K562 (cell line): ENCODE data around the gene EZH1.
A peak's percentile ranks its signal among the peaks of the same experiment; 100 is the strongest.

ENCODE experiments used
- BRCA1 ChIP-seq, 2 experiments: fragments of 450-650 bp in 1 of 2; sonication (generic) in 1 of 2; formaldehyde crosslinking in 1 of 2; IDR thresholded peaks; 2 replicates each; pipeline versions ENCODE4 v1.5.0 to v1.6.1; 2017 to 2020; ENCODE audit warnings: mild to moderate bottlenecking in 1 of 2, missing genetic modification reagents in 1 of 2
- CTCF ChIP-seq, 3 experiments: IDR thresholded peaks in 2 of 3; conservative IDR thresholded peaks in 1 of 3; 2 replicates each; pipeline ENCODE4 v1.5.1; 2011 to 2012; ENCODE audit warnings: low read length in 3 of 3, mild to moderate bottlenecking in 3 of 3, control low read depth in 2 of 3, improper control_type of control experiment in 1 of 3, inconsistent platforms in 1 of 3, low read depth in 1 of 3, mixed read lengths in 1 of 3, moderate library complexity in 1 of 3; ENCODE audit not compliant: insufficient read depth in 2 of 3
- EP300 ChIP-seq: IDR thresholded peaks from 2 replicates; pipeline ENCODE4 v1.6.1; 2012; ENCODE audit warnings: low read length, improper control_type of control experiment
- FOXK1 ChIP-seq: sonication (generic); formaldehyde crosslinking; IDR thresholded peaks from 2 replicates; pipeline ENCODE4 v1.8.0; 2022; ENCODE audit warnings: missing genetic modification reagents, mild to moderate bottlenecking, borderline replicate concordance
- GABPB2 ChIP-seq: fragments of 250-450 bp; sonication (Bioruptor Pico); conservative IDR thresholded peaks from 2 replicates; pipeline ENCODE4 v1.5.1; 2021; ENCODE audit warnings: mild to moderate bottlenecking
- HDAC2 ChIP-seq: fragments of 450-650 bp; IDR thresholded peaks from 2 replicates; pipeline ENCODE4 v1.6.1; 2016; ENCODE audit warnings: mild to moderate bottlenecking
- MITF ChIP-seq: IDR thresholded peaks from 2 replicates; pipeline ENCODE4 v1.6.1; 2014; ENCODE audit warnings: antibody characterized with exemption
- MXI1 ChIP-seq: IDR thresholded peaks from 2 replicates; pipeline ENCODE4 v1.6.1; 2011; ENCODE audit warnings: low read depth, mild to moderate bottlenecking, improper control_type of control experiment, low read length
- NFE2 ChIP-seq: IDR thresholded peaks from 2 replicates; pipeline ENCODE4 v1.6.1; 2014; ENCODE audit warnings: antibody characterized with exemption, low read depth
- RFX5 ChIP-seq: IDR thresholded peaks from 2 replicates; pipeline ENCODE4 v1.6.1; 2011; ENCODE audit warnings: low read depth, mild to moderate bottlenecking, improper control_type of control experiment, low read length
- SMAD3 ChIP-seq: fragments of 450-650 bp; formaldehyde crosslinking; conservative IDR thresholded peaks from 2 replicates; pipeline ENCODE4 v1.4.0; 2020; ENCODE audit warnings: mild to moderate bottlenecking
- XRCC3 ChIP-seq: fragments of 450-650 bp; IDR thresholded peaks from 2 replicates; pipeline ENCODE4 v1.6.1; 2017; ENCODE audit warnings: mild to moderate bottlenecking, moderate library complexity
- YY1 ChIP-seq, 3 experiments: IDR thresholded peaks; 2 replicates each; pipeline ENCODE4 v1.6.1; 2011; ENCODE audit warnings: low read length in 2 of 3, mild to moderate bottlenecking in 2 of 3, moderate library complexity in 2 of 3, borderline replicate concordance in 1 of 3, control low read depth in 1 of 3, low read depth in 1 of 3; ENCODE audit not compliant: insufficient read depth in 3 of 3, insufficient replicate concordance in 2 of 3, control insufficient read depth in 1 of 3, insufficient read length in 1 of 3; ENCODE audit errors: extremely low read depth in 1 of 3
- ZFP30 ChIP-seq: fragments of 250-450 bp; sonication (Bioruptor Pico); IDR thresholded peaks from 2 replicates; pipeline ENCODE4 v1.8.0; 2022; ENCODE audit warnings: moderate library complexity, mild to moderate bottlenecking, inconsistent platforms, borderline replicate concordance

- TF ChIP-seq MXI1 (peak; percentile 92), SMAD3 (CRISPR knock-in tag) (peak; percentile 88), BRCA1 (IDR thresholded peaks at IDR 0.05) (no peak), BRCA1 (CRISPR knock-in tag; IDR thresholded peaks at IDR 0.05) (no peak), ZFP30 (CRISPR knock-in tag) (no peak), HDAC2 (peak; percentile 98), GABPB2 (no peak; the same call in 1 of the 2 replicates), YY1 (IDR thresholded peaks at IDR 0.05; ENCODE audit: borderline replicate concordance in 1 of 3, control insufficient read depth in 1 of 3, extremely low read depth in 1 of 3, insufficient read depth in 3 of 3, insufficient read length in 1 of 3, insufficient replicate concordance in 2 of 3, low read depth in 1 of 3, low read length in 2 of 3) (peak in 2 of 3 experiments; percentile 62 to 90), NFE2 (peak; percentile 57; the same call in 1 of the 2 replicates), MITF (peak; percentile 75; the same call in 1 of the 2 replicates), RFX5 (no peak; the same call in 1 of the 2 replicates), FOXK1 (CRISPR knock-in tag) (no peak), CTCF (IDR thresholded peaks at IDR 0.05 in 2 of 3, conservative IDR thresholded peaks at IDR 0.05 in 1 of 3; ENCODE audit: insufficient read depth in 2 of 3, low read depth in 1 of 3, low read length in 3 of 3) (no peak; a peak in 1 of 6 replicates), XRCC3 (no peak), EP300 (peak; percentile 100)
Measured at GRCh38 chr17:42698736-42699414, 46.0 kb downstream of the EZH1 start.
